HepG2 (cell line): ENCODE measurements around the gene SLC38A1. TPM values are rescaled to one million over a fixed set of nuclear protein-coding genes. Genes with fewer than 3 reads are reported as not detected.

Experiments used
- BRD4 ChIP-seq: sonication (generic); formaldehyde crosslinking; IDR thresholded peaks from 2 replicates; pipeline ENCODE4 v1.4.0; 2020; ENCODE audit warnings: missing genetic modification reagents
- CTCF ChIP-seq: sonication (generic); formaldehyde crosslinking; IDR thresholded peaks from 2 replicates; pipeline ENCODE4 v1.5.0; 2020; ENCODE audit warnings: mild to moderate bottlenecking, missing genetic modification reagents, moderate library complexity
- FOXA1 ChIP-seq, 2 experiments: fragments of 450-650 bp in 1 of 2; sonication (generic) in 1 of 2; formaldehyde crosslinking in 1 of 2; IDR thresholded peaks; 2 replicates each; pipeline versions ENCODE4 v1.4.0 to v1.6.1; 2016 to 2020; ENCODE audit warnings: missing genetic modification reagents in 1 of 2
- FOXP4 ChIP-seq: sonication (generic); formaldehyde crosslinking; IDR thresholded peaks from 2 replicates; pipeline ENCODE4 v1.4.0; 2020; ENCODE audit warnings: missing genetic modification reagents
- MEIS1 ChIP-seq: sonication (generic); formaldehyde crosslinking; IDR thresholded peaks from 2 replicates; pipeline ENCODE4 v1.9.0; 2021; ENCODE audit warnings: mild to moderate bottlenecking, missing genetic modification reagents, moderate library complexity, borderline replicate concordance
- MXI1 ChIP-seq: IDR thresholded peaks from 3 replicates; pipeline ENCODE4 v1.6.1; 2012; ENCODE audit warnings: low read depth, low read length, inconsistent platforms, borderline replicate concordance
- NCOA1 ChIP-seq: sonication (generic); formaldehyde crosslinking; IDR thresholded peaks from 2 replicates; pipeline ENCODE4 v1.9.0; 2021; ENCODE audit warnings: missing genetic modification reagents
- NFIC ChIP-seq: IDR thresholded peaks from 2 replicates; pipeline ENCODE4 v1.6.1; 2012; ENCODE audit warnings: mild to moderate bottlenecking, low read length, inconsistent platforms
- POLR2AphosphoS5 ChIP-seq: IDR thresholded peaks from 2 replicates; pipeline ENCODE4 v1.6.1; 2012; ENCODE audit warnings: low read depth, low read length
- RAD21 ChIP-seq: fragments of 450-650 bp; formaldehyde crosslinking; IDR thresholded peaks from 2 replicates; pipeline ENCODE4 v1.5.0; 2020; ENCODE audit warnings: mild to moderate bottlenecking
- RBM39 ChIP-seq: fragments of 200-400 bp; formaldehyde crosslinking; IDR thresholded peaks from one replicate; pipeline ENCODE4 v1.6.1; 2018; ENCODE audit warnings: antibody characterized with exemption, mild to moderate bottlenecking, low read depth, low read length; ENCODE audit not compliant: poor library complexity, severe bottlenecking
- SALL1 ChIP-seq: sonication (generic); formaldehyde crosslinking; IDR thresholded peaks from 2 replicates; pipeline ENCODE4 v1.8.0; 2022; ENCODE audit warnings: mild to moderate bottlenecking, missing genetic modification reagents
- SIN3A ChIP-seq: IDR thresholded peaks from 2 replicates; pipeline ENCODE4 v1.6.1; 2011; ENCODE audit warnings: low read depth, mild to moderate bottlenecking, control low read depth, low read length, borderline replicate concordance
- STAG1 ChIP-seq: sonication (generic); formaldehyde crosslinking; IDR thresholded peaks from 2 replicates; pipeline ENCODE4 v1.4.0; 2020; ENCODE audit warnings: missing genetic modification reagents
- TMF1 ChIP-seq: sonication (generic); formaldehyde crosslinking; IDR thresholded peaks from 2 replicates; pipeline ENCODE4 v1.8.1; 2022; ENCODE audit warnings: low read depth, missing genetic modification reagents
- ZBTB21 ChIP-seq: sonication (generic); formaldehyde crosslinking; IDR thresholded peaks from 2 replicates; pipeline ENCODE4 v1.4.0; 2020; ENCODE audit warnings: missing genetic modification reagents
- ZMYM4 ChIP-seq: sonication (generic); formaldehyde crosslinking; IDR thresholded peaks from 2 replicates; pipeline ENCODE4 v1.8.1; 2023; ENCODE audit warnings: mild to moderate bottlenecking, missing genetic modification reagents
- ZNF124 ChIP-seq: sonication (generic); formaldehyde crosslinking; IDR thresholded peaks from 2 replicates; pipeline ENCODE4 v1.4.0; 2020; ENCODE audit warnings: missing genetic modification reagents
- ZNF317 ChIP-seq: sonication (generic); formaldehyde crosslinking; IDR thresholded peaks from 2 replicates; pipeline ENCODE4 v1.5.0; 2020; ENCODE audit warnings: mild to moderate bottlenecking, missing genetic modification reagents
- ZNF331 ChIP-seq: sonication (generic); formaldehyde crosslinking; IDR thresholded peaks from 2 replicates; pipeline ENCODE4 v1.4.0; 2020; ENCODE audit warnings: missing genetic modification reagents
- ZNF562 ChIP-seq: sonication (generic); formaldehyde crosslinking; IDR thresholded peaks from 2 replicates; pipeline ENCODE4 v1.8.0; 2022; ENCODE audit warnings: missing genetic modification reagents, borderline replicate concordance
- ZNF629 ChIP-seq: sonication (generic); formaldehyde crosslinking; conservative IDR thresholded peaks from 2 replicates; pipeline ENCODE4 v1.5.0; 2020; ENCODE audit warnings: missing genetic modification reagents
- ZNF644 ChIP-seq: IDR thresholded peaks from 2 replicates; pipeline ENCODE4 v1.6.1; 2016; ENCODE audit warnings: low read depth
- polyA plus RNA-seq, 8 experiments: library from polyadenylated mRNA; depleted of rRNA in 3 of 8; stranded (reverse) in 7 of 8; unstranded in 1 of 8; fragments of >200 nt; fragmentation: Illumina TruSeq in 4 of 8; extraction: Trizol in 4 of 8; gene quantifications; 2 replicates each; pipeline versions ENCODE4 v1.2.1 to v1.2.3, GENCODE V29; 2011 to 2016; ENCODE audit warnings: low read depth in 4 of 8, missing spikeins in 1 of 8, mixed read lengths in 1 of 8; ENCODE audit not compliant: insufficient read depth in 1 of 8
- total RNA-seq, 5 experiments: library from RNA; depleted of rRNA; stranded (reverse); fragments of >200 nt; fragmentation: Illumina TruSeq; extraction: Trizol; gene quantifications; 2 replicates each; pipeline ENCODE4 v1.2.3, GENCODE V29; 2016; ENCODE audit warnings: low read depth in 1 of 5
- TF ChIP-seq, protein P1 (sequence below): sonication (generic); formaldehyde crosslinking; IDR thresholded peaks from 2 replicates; pipeline ENCODE4 v1.5.0; 2020; ENCODE audit warnings: missing genetic modification reagents, mild to moderate bottlenecking, borderline replicate concordance
- TF ChIP-seq, protein P2 (sequence below): sonication (generic); formaldehyde crosslinking; IDR thresholded peaks from 2 replicates; pipeline ENCODE4 v1.8.0; 2022; ENCODE audit warnings: missing genetic modification reagents, mild to moderate bottlenecking, borderline replicate concordance
- TF ChIP-seq, protein P3 (sequence below): IDR thresholded peaks from 2 replicates; pipeline ENCODE4 v1.6.1; 2016; ENCODE audit warnings: missing compliant biosample characterization, missing genetic modification reagents, borderline replicate concordance

Gene SLC38A1
- total and polyA plus RNA-seq, 2 of the 13 experiments (the other 11 are each of a cell fraction or from before 2014, with no cell fraction given) = 47.0 to 50.6 TPM

DNA sequence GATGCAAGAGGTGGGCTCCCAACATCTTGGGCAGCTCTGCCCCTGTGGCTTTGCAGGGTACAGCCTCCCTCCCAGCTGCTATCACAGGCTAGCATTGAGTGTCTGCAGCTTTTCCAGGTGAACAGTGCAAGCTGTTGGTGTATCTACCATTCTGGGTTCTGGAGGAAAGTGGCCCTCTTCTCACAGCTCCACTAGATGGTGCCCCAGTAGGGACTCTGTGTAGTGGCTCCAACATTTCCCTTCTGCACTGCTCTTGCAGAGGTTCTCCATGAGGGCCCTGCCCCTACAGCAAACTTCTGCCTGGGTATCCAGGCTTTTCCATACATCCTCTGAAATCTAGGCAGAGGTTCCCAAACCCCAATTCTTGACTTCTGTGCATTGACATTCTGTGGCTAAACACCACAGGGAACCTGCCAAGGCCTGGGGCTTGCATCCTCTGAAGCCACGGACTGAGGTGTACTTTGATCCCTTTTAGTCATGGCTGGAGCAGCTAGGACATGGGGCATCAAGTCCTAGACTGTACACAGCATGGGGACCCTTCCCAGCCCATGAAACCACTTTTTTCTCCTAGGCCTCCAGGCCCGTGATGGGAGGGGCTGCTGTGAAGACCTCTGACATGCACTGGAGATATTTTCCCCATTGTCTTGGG lies 24.0 kb upstream of the SLC38A1 start (continued):
- TF ChIP-seq ZNF124 (CRISPR knock-in tag) (no peak), FOXP4 (CRISPR knock-in tag) (no peak), ZNF644 (CRISPR knock-in tag) (peak; percentile 72), RAD21 (CRISPR knock-in tag) (no peak), NCOA1 (CRISPR knock-in tag) (no peak), STAG1 (peak; percentile 68), SALL1 (CRISPR knock-in tag) (0 out of 2 replicates have a peak, but pooled peaks have one; percentile 17), SIN3A (no peak), CTCF (CRISPR knock-in tag) (peak; percentile 40; the same call in 1 of the 2 replicates), TMF1 (CRISPR knock-in tag) (no peak), RBM39 (no peak), ZMYM4 (CRISPR knock-in tag) (0 out of 2 replicates have a peak, but pooled peaks have one; percentile 13), ZNF331 (CRISPR knock-in tag) (no peak), ZNF317 (CRISPR knock-in tag) (no peak), NFIC (no peak), BRD4 (CRISPR knock-in tag) (no peak), POLR2AphosphoS5 (no peak), ZBTB21 (no peak), FOXA1 (IDR thresholded peaks at IDR 0.05) (no peak), FOXA1 (CRISPR knock-in tag; IDR thresholded peaks at IDR 0.05) (0 out of 2 replicates have a peak, but pooled peaks have one; percentile 4), ZNF562 (CRISPR knock-in tag) (no peak), MEIS1 (CRISPR knock-in tag) (no peak), ZNF629 (CRISPR knock-in tag) (no peak), MXI1 (no peak)
- TF ChIP-seq, protein P1, sequence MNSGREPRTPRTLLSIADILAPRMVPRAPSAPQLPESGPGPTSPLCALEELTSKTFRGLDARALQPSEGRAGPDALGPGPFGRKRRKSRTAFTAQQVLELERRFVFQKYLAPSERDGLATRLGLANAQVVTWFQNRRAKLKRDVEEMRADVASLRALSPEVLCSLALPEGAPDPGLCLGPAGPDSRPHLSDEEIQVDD (CRISPR knock-in tag) = no peak
- TF ChIP-seq, protein P2, sequence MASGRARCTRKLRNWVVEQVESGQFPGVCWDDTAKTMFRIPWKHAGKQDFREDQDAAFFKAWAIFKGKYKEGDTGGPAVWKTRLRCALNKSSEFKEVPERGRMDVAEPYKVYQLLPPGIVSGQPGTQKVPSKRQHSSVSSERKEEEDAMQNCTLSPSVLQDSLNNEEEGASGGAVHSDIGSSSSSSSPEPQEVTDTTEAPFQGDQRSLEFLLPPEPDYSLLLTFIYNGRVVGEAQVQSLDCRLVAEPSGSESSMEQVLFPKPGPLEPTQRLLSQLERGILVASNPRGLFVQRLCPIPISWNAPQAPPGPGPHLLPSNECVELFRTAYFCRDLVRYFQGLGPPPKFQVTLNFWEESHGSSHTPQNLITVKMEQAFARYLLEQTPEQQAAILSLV (CRISPR knock-in tag) = no peak
- TF ChIP-seq, protein P3, sequence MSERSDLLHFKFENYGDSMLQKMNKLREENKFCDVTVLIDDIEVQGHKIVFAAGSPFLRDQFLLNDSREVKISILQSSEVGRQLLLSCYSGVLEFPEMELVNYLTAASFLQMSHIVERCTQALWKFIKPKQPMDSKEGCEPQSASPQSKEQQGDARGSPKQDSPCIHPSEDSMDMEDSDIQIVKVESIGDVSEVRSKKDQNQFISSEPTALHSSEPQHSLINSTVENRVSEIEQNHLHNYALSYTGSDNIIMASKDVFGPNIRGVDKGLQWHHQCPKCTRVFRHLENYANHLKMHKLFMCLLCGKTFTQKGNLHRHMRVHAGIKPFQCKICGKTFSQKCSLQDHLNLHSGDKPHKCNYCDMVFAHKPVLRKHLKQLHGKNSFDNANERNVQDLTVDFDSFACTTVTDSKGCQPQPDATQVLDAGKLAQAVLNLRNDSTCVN (CRISPR knock-in tag) = no peak
